Fibroblast of skin of left quadriceps (primary cell): ENCODE results near the gene NDP.
"Not testable (repeated sequence)": the region's sequence is repeated elsewhere in the genome, so short reads cannot be mapped to it uniquely, and the experiment has no call there.

ENCODE experiments used
- DNase-seq, 2 experiments: peaks; one replicate each; pipeline ENCODE4 v3.0.0-alpha.2; 2013; ENCODE audit warnings: low read depth in 2 of 2

NDP gene

GRCh38 chrX:43971966-43972961 is 926 bp downstream of the NDP start:
- no peak for DNase-seq

GRCh38 chrX:43970528-43970927 is 2.7 kb downstream of the NDP start:
- peak; percentile 26 to 34 for DNase-seq

GRCh38 chrX:43969504-43970501 is 3.4 kb downstream of the NDP start:
- no peak for DNase-seq

- no peak for DNase-seq
These were observed 4.8 kb downstream of the NDP start for GRCh38 chrX:43968359-43968781.

GRCh38 chrX:43964936-43965335 is 8.3 kb downstream of the NDP start:
- DNase-seq: no peak

GRCh38 chrX:43963726-43964125 is 9.5 kb downstream of the NDP start:
- no peak for DNase-seq

- no peak for DNase-seq
These were observed 10.6 kb downstream of the NDP start for GRCh38 chrX:43962636-43963035.

- no peak for DNase-seq
These were observed 11.5 kb downstream of the NDP start for GRCh38 chrX:43961699-43962098.

- DNase-seq: peak; percentile 59 to 65
These were observed 14.7 kb downstream of the NDP start for GRCh38 chrX:43958529-43958928.

GRCh38 chrX:43956034-43956433 is 17.2 kb downstream of the NDP start:
- no peak for DNase-seq

- DNase-seq: no peak
These were observed 20.0 kb downstream of the NDP start for GRCh38 chrX:43953218-43953617.

- no peak for DNase-seq
These were observed 23.5 kb downstream of the NDP start for GRCh38 chrX:43949669-43950068.

GRCh38 chrX:43940816-43941474 is 32.2 kb downstream of the NDP start:
- no peak for DNase-seq

GRCh38 chrX:43939187-43939926 is 33.8 kb downstream of the NDP start:
- no peak for DNase-seq

GRCh38 chrX:43922032-43922431 is 51.2 kb downstream of the NDP start:
- DNase-seq: not testable (repeated sequence)

- not testable (repeated sequence) for DNase-seq
These were observed 62.4 kb downstream of the NDP start for GRCh38 chrX:43910772-43911171.

GRCh38 chrX:43910012-43910411 is 63.2 kb downstream of the NDP start:
- DNase-seq: no peak

- no peak for DNase-seq
These were observed 64.0 kb downstream of the NDP start for GRCh38 chrX:43909141-43909540.

GRCh38 chrX:43899878-43900815 is 73.0 kb downstream of the NDP start:
- DNase-seq: no peak
